ENCODE measurements around the gene PROC.

PROC gene

DNA sequence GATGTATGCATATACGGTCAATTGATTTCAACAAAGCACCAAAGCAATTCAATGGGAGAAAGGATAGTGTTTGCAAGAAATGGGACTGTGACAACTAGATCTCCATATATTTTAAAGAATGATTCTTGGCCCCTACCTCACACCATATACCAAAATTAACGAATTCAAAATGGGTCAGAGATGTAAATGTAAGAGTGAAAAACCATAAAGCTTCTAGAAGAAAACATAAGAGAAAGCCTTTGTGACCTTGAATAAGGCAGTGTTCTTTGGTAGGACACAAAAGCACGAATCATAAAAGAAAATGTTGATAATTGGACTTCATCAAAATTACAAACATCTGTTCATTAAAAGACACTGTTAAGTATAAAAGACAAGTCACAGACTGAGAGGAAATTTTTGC, 5.0 kb upstream of the PROC start:
- H3K4me3 ChIP-seq (ENCODE audit: low read depth, low read length), result no peak overlapping the region
- no peak for DNase-seq (ENCODE audit: low read depth)
- TF ChIP-seq CTCF (conservative IDR thresholded peaks at IDR 0.05; ENCODE audit: low read depth, low read length), result no peak

- no peak overlapping the region for H3K4me3 ChIP-seq (ENCODE audit: low read depth, low read length)
- peak; percentile 52 for DNase-seq (ENCODE audit: low read depth)
- no peak for TF ChIP-seq CTCF (conservative IDR thresholded peaks at IDR 0.05; ENCODE audit: low read depth, low read length)
Measured at GRCh38 chr2:127413782-127414637, 4.2 kb upstream of the PROC start.

DNA sequence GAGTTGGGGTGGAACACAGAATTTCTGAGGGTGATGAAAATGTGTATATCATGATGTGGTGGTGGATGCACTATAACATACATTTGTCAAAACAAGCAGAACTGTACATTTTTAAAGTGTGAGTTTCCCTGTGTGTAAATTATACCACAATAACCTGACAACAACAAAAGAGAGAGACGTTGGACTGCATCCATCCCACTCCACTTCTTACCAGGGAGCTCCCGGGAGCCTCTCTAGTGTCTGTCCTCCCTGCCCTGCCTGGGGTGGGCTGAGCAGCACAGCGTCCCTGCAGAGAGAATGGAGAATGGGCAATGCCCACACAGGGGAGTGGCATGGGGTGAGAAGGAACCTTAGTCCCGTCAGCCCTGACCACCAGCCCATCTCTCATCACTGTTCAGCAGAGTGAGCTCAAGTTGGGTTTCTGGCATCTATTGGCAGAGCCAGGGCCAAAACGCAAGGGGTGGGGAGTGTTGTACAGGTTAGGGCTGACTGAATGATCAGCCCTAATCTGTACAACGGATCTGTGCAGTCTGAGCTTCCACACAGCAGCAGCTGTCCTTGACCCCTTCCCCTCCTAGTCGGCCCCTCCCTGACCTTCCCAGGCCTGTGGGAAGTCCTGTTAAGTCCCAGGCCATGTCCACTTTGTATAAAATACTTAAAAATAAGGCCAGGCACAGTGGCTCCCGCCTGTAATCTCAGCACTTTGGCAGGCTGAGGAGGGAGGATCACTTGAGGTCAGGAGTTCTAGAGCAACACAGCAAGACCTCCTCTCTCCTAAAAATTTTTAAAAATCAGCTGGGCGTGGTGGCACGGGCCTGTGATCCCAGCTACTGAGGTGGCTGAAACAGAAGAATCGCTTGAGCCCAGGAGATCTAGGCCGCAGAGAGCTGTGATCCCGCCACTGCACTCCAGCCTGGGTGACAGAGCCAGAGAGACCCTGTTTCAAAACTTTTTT, 3.3 kb upstream of the PROC start:
- DNase-seq (ENCODE audit: low read depth), result no peak
- TF ChIP-seq CTCF (conservative IDR thresholded peaks at IDR 0.05; ENCODE audit: low read depth, low read length), result no peak
- no peak overlapping the region for H3K4me3 ChIP-seq (ENCODE audit: low read depth, low read length)

DNA sequence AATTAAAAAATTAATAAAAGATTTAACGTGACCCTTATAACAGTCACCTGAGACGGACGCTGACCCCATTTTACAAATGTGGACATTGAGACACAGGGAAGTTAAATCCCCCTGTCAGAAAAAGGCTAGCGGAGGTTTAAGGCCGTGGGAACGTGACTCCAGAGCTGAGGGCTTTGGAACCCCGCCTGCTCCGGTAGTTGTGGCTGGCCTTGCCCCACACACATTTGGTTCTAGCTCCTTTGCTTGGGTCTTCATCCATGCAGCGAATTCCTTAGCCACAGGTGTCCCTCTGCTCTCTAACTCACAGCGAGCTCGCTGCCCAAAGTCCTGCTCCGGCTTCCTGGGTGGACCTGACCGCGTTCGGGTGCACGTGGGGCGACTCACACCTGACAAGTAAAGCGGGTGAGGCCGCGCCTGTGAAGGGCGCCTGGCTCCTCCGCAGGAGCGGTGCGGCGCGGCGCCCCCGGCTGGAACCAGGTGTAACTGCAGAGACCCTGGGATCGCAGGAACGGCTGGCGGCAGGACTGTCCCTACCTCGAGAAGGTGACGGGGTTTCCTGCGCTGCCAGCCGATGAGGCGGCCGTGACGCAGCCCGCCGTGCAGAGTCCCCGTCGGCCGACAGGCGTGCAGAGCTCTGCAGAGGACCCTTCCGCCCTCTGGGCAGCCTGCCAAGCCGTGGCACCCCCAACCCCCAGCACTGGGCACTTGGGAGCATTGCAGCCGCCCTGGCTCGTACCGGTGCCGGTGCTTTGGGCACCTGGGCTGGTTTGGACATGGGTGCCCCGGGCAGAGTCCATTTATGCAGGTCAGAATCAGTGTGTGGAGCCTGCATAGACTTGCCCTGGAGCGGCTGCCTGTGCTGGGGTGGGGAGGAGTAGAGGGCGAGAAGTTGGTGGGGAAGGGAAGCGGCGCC, 2.4 kb upstream of the PROC start:
- peak; percentile 40 for DNase-seq (ENCODE audit: low read depth)
- peak; percentile 72 for TF ChIP-seq CTCF (conservative IDR thresholded peaks at IDR 0.05; ENCODE audit: low read depth, low read length)
- peak overlapping the region; percentile 51 for H3K4me3 ChIP-seq (ENCODE audit: low read depth, low read length)

GRCh38 chr2:127416506-127417001, 1.7 kb upstream of the PROC start:
- H3K4me3 ChIP-seq (ENCODE audit: low read depth, low read length), result peak overlapping the region; percentile 51
- TF ChIP-seq CTCF (conservative IDR thresholded peaks at IDR 0.05; ENCODE audit: low read depth, low read length), result no peak
- no peak for DNase-seq (ENCODE audit: low read depth)

DNA sequence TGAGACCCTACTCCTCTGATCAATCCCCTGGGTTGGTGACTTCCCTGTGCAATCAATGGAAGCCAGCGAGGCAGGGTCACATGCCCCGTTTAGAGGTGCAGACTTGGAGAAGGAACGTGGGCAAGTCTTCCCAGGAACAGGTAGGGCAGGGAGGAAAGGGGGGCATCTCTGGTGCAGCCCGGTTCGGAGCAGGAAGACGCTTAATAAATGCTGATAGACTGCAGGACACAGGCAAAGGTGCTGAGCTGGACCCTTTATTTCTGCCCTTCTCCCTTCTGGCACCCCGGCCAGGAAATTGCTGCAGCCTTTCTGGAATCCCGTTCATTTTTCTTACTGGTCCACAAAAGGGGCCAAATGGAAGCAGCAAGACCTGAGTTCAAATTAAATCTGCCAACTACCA, 821 bp upstream of the PROC start:
- TF ChIP-seq CTCF (conservative IDR thresholded peaks at IDR 0.05; ENCODE audit: low read depth, low read length), result no peak
- DNase-seq (ENCODE audit: low read depth), result no peak
- no peak overlapping the region for H3K4me3 ChIP-seq (ENCODE audit: low read depth, low read length)
